Parathyroid adenoma (tissue), 2 donors: Measurements from ENCODE around the gene PGM2L1.

ENCODE experiments used
- H2AFZ ChIP-seq: fragments of 300-600 bp; sonication (generic); one replicate; pipeline ENCODE4 v1.7.0; 2017; ENCODE audit warnings: antibody characterized with exemption, mild to moderate bottlenecking
- H3K27ac ChIP-seq: fragments of 300-600 bp; sonication (generic); one replicate; pipeline ENCODE4 v1.7.0; 2017
- H3K27me3 ChIP-seq: fragments of 300-600 bp; sonication (generic); one replicate; pipeline ENCODE4 v1.7.0; 2017; ENCODE audit warnings: low read length; ENCODE audit not compliant: control insufficient read depth, insufficient read depth
- H3K36me3 ChIP-seq: fragments of 300-600 bp; sonication (generic); one replicate; pipeline ENCODE4 v1.7.0; 2017; ENCODE audit warnings: low read length; ENCODE audit not compliant: control insufficient read depth, insufficient read depth
- H3K4me1 ChIP-seq: fragments of 300-600 bp; sonication (generic); one replicate; pipeline ENCODE4 v1.7.0; 2017; ENCODE audit warnings: control low read depth
- H3K4me2 ChIP-seq: fragments of 300-600 bp; sonication (generic); one replicate; pipeline ENCODE4 v1.7.0; 2017; ENCODE audit warnings: low read length
- H3K4me3 ChIP-seq: fragments of 300-600 bp; sonication (generic); one replicate; pipeline ENCODE4 v1.7.0; 2017; ENCODE audit warnings: low read depth, low read length
- H3K79me2 ChIP-seq: fragments of 300-600 bp; sonication (generic); one replicate; pipeline ENCODE4 v1.7.0; 2017; ENCODE audit warnings: control low read depth
- H3K9ac ChIP-seq: fragments of 300-600 bp; sonication (generic); one replicate; pipeline ENCODE4 v1.7.0; 2017; ENCODE audit warnings: mild to moderate bottlenecking
- H3K9me3 ChIP-seq: fragments of 300-600 bp; sonication (generic); one replicate; pipeline ENCODE4 v1.7.0; 2017; ENCODE audit warnings: low read length; ENCODE audit not compliant: control insufficient read depth
- TF ChIP-seq, protein P1 (sequence below): fragments of 300-600 bp; sonication (generic); IDR thresholded peaks from one replicate; pipeline ENCODE4 v1.7.0; 2017; ENCODE audit warnings: antibody characterized with exemption, mild to moderate bottlenecking
- donor health status: primary hyperparathyroidism.

PGM2L1 gene

GRCh38 chr11:74392256-74392655 lies 6.0 kb downstream of the PGM2L1 start:
- no peaks in the 10 kb centered on the region for H3K79me2 ChIP-seq
- TF ChIP-seq, protein P1, sequence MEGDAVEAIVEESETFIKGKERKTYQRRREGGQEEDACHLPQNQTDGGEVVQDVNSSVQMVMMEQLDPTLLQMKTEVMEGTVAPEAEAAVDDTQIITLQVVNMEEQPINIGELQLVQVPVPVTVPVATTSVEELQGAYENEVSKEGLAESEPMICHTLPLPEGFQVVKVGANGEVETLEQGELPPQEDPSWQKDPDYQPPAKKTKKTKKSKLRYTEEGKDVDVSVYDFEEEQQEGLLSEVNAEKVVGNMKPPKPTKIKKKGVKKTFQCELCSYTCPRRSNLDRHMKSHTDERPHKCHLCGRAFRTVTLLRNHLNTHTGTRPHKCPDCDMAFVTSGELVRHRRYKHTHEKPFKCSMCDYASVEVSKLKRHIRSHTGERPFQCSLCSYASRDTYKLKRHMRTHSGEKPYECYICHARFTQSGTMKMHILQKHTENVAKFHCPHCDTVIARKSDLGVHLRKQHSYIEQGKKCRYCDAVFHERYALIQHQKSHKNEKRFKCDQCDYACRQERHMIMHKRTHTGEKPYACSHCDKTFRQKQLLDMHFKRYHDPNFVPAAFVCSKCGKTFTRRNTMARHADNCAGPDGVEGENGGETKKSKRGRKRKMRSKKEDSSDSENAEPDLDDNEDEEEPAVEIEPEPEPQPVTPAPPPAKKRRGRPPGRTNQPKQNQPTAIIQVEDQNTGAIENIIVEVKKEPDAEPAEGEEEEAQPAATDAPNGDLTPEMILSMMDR = no peak

GRCh38 chr11:74391193-74391592 lies 7.0 kb downstream of the PGM2L1 start:
- Histone ChIP-seq H3K9ac (no peak overlapping the region), H2AFZ (no peak overlapping the region), H3K27ac (no peak overlapping the region), H3K36me3 (no peaks in the 10 kb centered on the region), H3K4me2 (no peak overlapping the region), H3K79me2 (no peaks in the 10 kb centered on the region), H3K9me3 (no peaks in the 10 kb centered on the region), H3K27me3 (no peaks in the 10 kb centered on the region), H3K4me3 (no peak overlapping the region), H3K4me1 (peaks cover 3% of the 10 kb centered on the region)
- TF ChIP-seq, protein P1 = no peak

More at GRCh38 chr11:74392256-74392655, 6.0 kb downstream of the PGM2L1 start:
- Histone ChIP-seq H3K4me1 (peaks cover 3% of the 10 kb centered on the region), H3K4me3 (no peak overlapping the region), H2AFZ (no peak overlapping the region), H3K9ac (no peak overlapping the region), H3K36me3 (no peaks in the 10 kb centered on the region), H3K27me3 (no peaks in the 10 kb centered on the region), H3K4me2 (no peak overlapping the region), H3K27ac (no peak overlapping the region), H3K9me3 (no peaks in the 10 kb centered on the region)

GRCh38 chr11:74390697-74391096 lies 7.5 kb downstream of the PGM2L1 start:
- Histone ChIP-seq H3K27ac (no peak overlapping the region), H3K27me3 (no peaks in the 10 kb centered on the region), H3K79me2 (no peaks in the 10 kb centered on the region), H3K4me3 (no peak overlapping the region), H2AFZ (no peak overlapping the region), H3K36me3 (no peaks in the 10 kb centered on the region), H3K4me2 (no peak overlapping the region), H3K9me3 (no peaks in the 10 kb centered on the region), H3K4me1 (peaks cover 3% of the 10 kb centered on the region), H3K9ac (no peak overlapping the region)
- TF ChIP-seq, protein P1 = no peak

GRCh38 chr11:74388678-74389327 lies 9.4 kb downstream of the PGM2L1 start:
- H3K9ac ChIP-seq = no peak overlapping the region
- no peak overlapping the region for H3K4me3 ChIP-seq
- no peaks in the 10 kb centered on the region for H3K36me3 ChIP-seq
- no peaks in the 10 kb centered on the region for H3K27me3 ChIP-seq
- H3K9me3 ChIP-seq = no peaks in the 10 kb centered on the region
- no peaks in the 10 kb centered on the region for H3K79me2 ChIP-seq
- H2AFZ ChIP-seq = peak overlapping the region; percentile 9
- H3K4me1 ChIP-seq = peaks cover 3% of the 10 kb centered on the region
- H3K4me2 ChIP-seq = no peak overlapping the region
- no peak overlapping the region for H3K27ac ChIP-seq
- TF ChIP-seq, protein P1 = peak; percentile 63

- Histone ChIP-seq H3K9ac (no peak overlapping the region), H3K4me2 (no peak overlapping the region), H3K4me3 (no peak overlapping the region), H2AFZ (no peak overlapping the region), H3K9me3 (no peaks in the 10 kb centered on the region), H3K27me3 (no peaks in the 10 kb centered on the region), H3K79me2 (no peaks in the 10 kb centered on the region), H3K27ac (no peak overlapping the region), H3K4me1 (peaks cover 3% of the 10 kb centered on the region), H3K36me3 (no peaks in the 10 kb centered on the region)
- TF ChIP-seq, protein P1 = no peak
Observed at GRCh38 chr11:74384641-74385040, 13.6 kb downstream of the PGM2L1 start.
